Measurements from ENCODE around the gene KCNJ6.
"Not testable (repeated sequence)": the region's sequence is repeated elsewhere in the genome, so short reads cannot be mapped to it uniquely, and the experiment has no call there.

KCNJ6 gene

GRCh38 chr21:37594472-37594951, 321.7 kb downstream of the KCNJ6 start:
- TF ChIP-seq, protein P1, sequence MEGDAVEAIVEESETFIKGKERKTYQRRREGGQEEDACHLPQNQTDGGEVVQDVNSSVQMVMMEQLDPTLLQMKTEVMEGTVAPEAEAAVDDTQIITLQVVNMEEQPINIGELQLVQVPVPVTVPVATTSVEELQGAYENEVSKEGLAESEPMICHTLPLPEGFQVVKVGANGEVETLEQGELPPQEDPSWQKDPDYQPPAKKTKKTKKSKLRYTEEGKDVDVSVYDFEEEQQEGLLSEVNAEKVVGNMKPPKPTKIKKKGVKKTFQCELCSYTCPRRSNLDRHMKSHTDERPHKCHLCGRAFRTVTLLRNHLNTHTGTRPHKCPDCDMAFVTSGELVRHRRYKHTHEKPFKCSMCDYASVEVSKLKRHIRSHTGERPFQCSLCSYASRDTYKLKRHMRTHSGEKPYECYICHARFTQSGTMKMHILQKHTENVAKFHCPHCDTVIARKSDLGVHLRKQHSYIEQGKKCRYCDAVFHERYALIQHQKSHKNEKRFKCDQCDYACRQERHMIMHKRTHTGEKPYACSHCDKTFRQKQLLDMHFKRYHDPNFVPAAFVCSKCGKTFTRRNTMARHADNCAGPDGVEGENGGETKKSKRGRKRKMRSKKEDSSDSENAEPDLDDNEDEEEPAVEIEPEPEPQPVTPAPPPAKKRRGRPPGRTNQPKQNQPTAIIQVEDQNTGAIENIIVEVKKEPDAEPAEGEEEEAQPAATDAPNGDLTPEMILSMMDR (IDR thresholded peaks at IDR 0.05; ENCODE audit: insufficient read depth, low read depth, low read length, missing control alignments), result no peak
- H3K4me3 ChIP-seq (ENCODE audit: low read length), result no peak overlapping the region
- DNase-seq (ENCODE audit: low read depth), result no peak

- H3K4me3 ChIP-seq (ENCODE audit: low read length), result no peak overlapping the region
- TF ChIP-seq, protein P1 (IDR thresholded peaks at IDR 0.05; ENCODE audit: insufficient read depth, low read depth, low read length, missing control alignments), result no peak
- no peak for DNase-seq (ENCODE audit: low read depth)
Measured at GRCh38 chr21:37593740-37594471, 322.4 kb downstream of the KCNJ6 start.

DNA sequence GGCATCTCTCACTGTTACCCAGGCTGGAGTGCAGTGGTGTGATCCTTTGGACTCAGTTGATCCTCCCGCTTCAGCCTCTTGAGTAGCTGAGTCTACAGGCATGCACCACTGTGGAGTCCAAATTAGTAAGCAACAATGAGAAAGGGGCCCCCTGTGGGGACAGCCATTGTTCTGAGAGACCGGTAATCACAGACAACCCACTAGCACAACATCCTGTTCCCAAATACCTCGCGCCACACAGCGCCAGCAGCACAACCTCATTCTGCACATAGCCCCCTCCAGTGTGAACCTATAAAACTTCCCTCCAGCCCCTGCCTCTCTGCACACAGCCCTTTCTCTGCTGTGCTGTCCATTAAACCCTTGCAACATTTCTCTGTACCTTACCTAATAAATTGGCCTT, 323.2 kb downstream of the KCNJ6 start:
- TF ChIP-seq, protein P1 (IDR thresholded peaks at IDR 0.05; ENCODE audit: insufficient read depth, low read depth, low read length, missing control alignments), result no peak
- DNase-seq (ENCODE audit: low read depth), result no peak
- H3K4me3 ChIP-seq (ENCODE audit: low read length), result no peak overlapping the region

GRCh38 chr21:37592496-37592895, 323.8 kb downstream of the KCNJ6 start:
- DNase-seq (ENCODE audit: low read depth), result no peak
- TF ChIP-seq, protein P1 (IDR thresholded peaks at IDR 0.05; ENCODE audit: insufficient read depth, low read depth, low read length, missing control alignments), result no peak
- no peak overlapping the region for H3K4me3 ChIP-seq (ENCODE audit: low read length)

DNA sequence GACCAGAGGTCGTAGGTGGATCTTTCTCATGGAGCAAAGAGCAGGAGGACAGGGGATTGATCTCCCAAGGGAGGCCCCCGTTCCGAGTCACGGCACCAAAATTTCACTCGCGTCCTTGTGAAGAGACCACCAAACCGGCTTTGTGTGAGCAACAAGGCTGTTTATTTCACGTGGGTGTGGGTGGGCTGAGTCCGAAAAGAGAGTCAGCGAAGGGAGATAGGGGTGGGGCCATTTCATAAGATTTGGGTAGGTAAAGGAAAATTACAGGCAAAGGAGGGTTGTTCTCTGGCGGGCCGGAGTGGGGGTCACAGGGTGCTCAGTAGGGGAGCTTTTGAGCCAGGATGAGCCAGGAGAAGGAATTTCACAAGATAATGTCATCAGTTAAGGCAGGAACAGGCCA, 324.3 kb downstream of the KCNJ6 start:
- DNase-seq (ENCODE audit: low read depth); H3K4me3 ChIP-seq (ENCODE audit: low read length): not testable (repeated sequence)

DNA sequence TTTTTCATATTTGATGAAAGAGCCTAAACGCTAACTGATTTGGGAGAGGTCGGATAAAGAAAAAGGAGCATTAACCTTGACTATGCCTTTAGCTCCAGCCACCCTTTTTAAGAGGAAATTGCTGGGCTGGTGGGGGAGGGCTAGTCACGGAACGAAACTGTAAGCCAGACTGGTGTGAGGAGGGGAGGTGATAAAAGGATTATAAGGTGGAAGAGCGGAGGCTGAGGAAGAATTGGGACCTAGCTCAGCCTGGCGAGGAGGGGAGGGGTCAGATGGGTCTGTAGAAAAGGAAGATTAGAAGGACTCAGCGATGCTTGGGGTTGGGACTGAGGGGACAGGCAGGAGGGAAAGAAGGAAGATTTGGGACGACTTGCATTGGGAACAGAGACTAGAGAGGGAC, 325.4 kb downstream of the KCNJ6 start:
- DNase-seq (ENCODE audit: low read depth); H3K4me3 ChIP-seq (ENCODE audit: low read length): not testable (repeated sequence)

GRCh38 chr21:37588644-37589043, 327.6 kb downstream of the KCNJ6 start:
- DNase-seq (ENCODE audit: low read depth); H3K4me3 ChIP-seq (ENCODE audit: low read length): not testable (repeated sequence)

DNA sequence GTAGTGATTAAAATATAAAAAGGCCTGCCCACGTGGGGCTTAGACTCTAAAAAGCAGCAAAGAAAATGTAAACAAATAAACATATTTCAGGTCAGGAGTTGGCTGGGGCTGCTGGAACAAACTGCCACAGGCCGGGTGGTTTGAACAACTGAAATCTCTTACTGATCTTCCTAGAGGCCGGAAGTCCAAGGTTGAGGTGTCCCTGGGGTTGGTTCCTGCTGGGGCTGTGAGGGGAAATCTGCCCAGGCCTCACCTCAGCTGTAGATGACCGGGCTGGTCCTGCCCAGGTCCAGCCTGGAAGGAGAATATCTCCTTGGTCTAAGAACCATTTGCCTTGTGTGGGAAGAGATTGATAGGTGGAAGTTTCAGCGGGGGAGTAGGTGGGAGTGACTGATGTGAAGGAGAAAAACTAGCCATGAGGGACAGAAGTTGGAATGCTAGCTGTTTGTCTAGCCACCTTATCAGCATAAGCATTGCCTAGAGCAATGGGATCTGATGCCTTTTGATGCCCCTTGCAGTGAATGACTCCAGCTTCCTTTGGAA, 328.6 kb downstream of the KCNJ6 start:
- TF ChIP-seq, protein P1 (IDR thresholded peaks at IDR 0.05; ENCODE audit: insufficient read depth, low read depth, low read length, missing control alignments), result no peak
- DNase-seq (ENCODE audit: low read depth), result no peak
- H3K4me3 ChIP-seq (ENCODE audit: low read length), result no peak overlapping the region

Data from epithelial cell of esophagus (primary cell).